Measurements from ENCODE around the gene SCYGR3.

Gene SCYGR3

GRCh38 chr2:227627769-227628168 lies 13.1 kb upstream of the SCYGR3 start:
- H3K4me3 ChIP-seq (ENCODE audit: low read depth, low read length), result no peak overlapping the region
- no peak for TF ChIP-seq CTCF (IDR thresholded peaks at IDR 0.05; ENCODE audit: control insufficient read depth, extremely low read depth, insufficient read depth)
- no peak for DNase-seq (ENCODE audit: low read depth)

- TF ChIP-seq CTCF (IDR thresholded peaks at IDR 0.05; ENCODE audit: control insufficient read depth, extremely low read depth, insufficient read depth), result no peak
- DNase-seq (ENCODE audit: low read depth), result no peak
- no peak overlapping the region for H3K4me3 ChIP-seq (ENCODE audit: low read depth, low read length)
Measured at GRCh38 chr2:227626580-227627151, 12.0 kb upstream of the SCYGR3 start.

- TF ChIP-seq CTCF (IDR thresholded peaks at IDR 0.05; ENCODE audit: control insufficient read depth, extremely low read depth, insufficient read depth), result no peak
- DNase-seq (ENCODE audit: low read depth), result no peak
Measured at GRCh38 chr2:227625420-227625819, 10.8 kb upstream of the SCYGR3 start.

GRCh38 chr2:227623226-227623625 lies 8.6 kb upstream of the SCYGR3 start:
- no peak overlapping the region for H3K4me3 ChIP-seq (ENCODE audit: low read depth, low read length)
- DNase-seq (ENCODE audit: low read depth), result no peak
- TF ChIP-seq CTCF (IDR thresholded peaks at IDR 0.05; ENCODE audit: control insufficient read depth, extremely low read depth, insufficient read depth), result no peak

More at GRCh38 chr2:227625420-227625819, 10.8 kb upstream of the SCYGR3 start:
- no peak overlapping the region for H3K4me3 ChIP-seq (ENCODE audit: low read depth, low read length)

GRCh38 chr2:227617316-227618230 lies 2.9 kb upstream of the SCYGR3 start, which contains the start of gene SCYGR4:
SCYGR4 (plus strand) TSS chr2:227617498; CDS start chr2:227617498, 0 bp downstream.
- TF ChIP-seq CTCF (IDR thresholded peaks at IDR 0.05; ENCODE audit: control insufficient read depth, extremely low read depth, insufficient read depth), result no peak
- no peak within 1 kb of the TSS for H3K4me3 ChIP-seq (ENCODE audit: low read depth, low read length)
- no peak for DNase-seq (ENCODE audit: low read depth)

- no peak overlapping the region for H3K4me3 ChIP-seq (ENCODE audit: low read depth, low read length)
- DNase-seq (ENCODE audit: low read depth), result no peak
- TF ChIP-seq CTCF (IDR thresholded peaks at IDR 0.05; ENCODE audit: control insufficient read depth, extremely low read depth, insufficient read depth), result no peak
Measured at GRCh38 chr2:227616631-227617030, 2.0 kb upstream of the SCYGR3 start.
